HepG2 (cell line): ENCODE results near the gene ADPRS. TPM values are rescaled to one million over a fixed set of nuclear protein-coding genes. Genes with fewer than 3 reads are reported as not detected.
A peak's percentile ranks its signal among the peaks of the same experiment; 100 is the strongest.

ENCODE experiments used
- ADNP ChIP-seq: sonication (generic); formaldehyde crosslinking; IDR thresholded peaks from 2 replicates; pipeline ENCODE4 v1.4.0; 2020; ENCODE audit warnings: missing genetic modification reagents
- CCDC6 ChIP-seq: sonication (generic); formaldehyde crosslinking; IDR thresholded peaks from 2 replicates; pipeline ENCODE4 v1.8.1; 2022; ENCODE audit warnings: mild to moderate bottlenecking, missing genetic modification reagents, moderate library complexity
- DNMT3B ChIP-seq: conservative IDR thresholded peaks from 2 replicates; pipeline ENCODE4 v1.6.1; 2016; ENCODE audit warnings: missing biosample characterization, control low read depth
- HDAC1 ChIP-seq: sonication (generic); formaldehyde crosslinking; IDR thresholded peaks from 2 replicates; pipeline ENCODE4 v1.5.1; 2020; ENCODE audit warnings: mild to moderate bottlenecking, missing genetic modification reagents
- NFKB2 ChIP-seq: sonication (generic); formaldehyde crosslinking; IDR thresholded peaks from 2 replicates; pipeline ENCODE4 v1.4.0; 2020; ENCODE audit warnings: missing genetic modification reagents, borderline replicate concordance
- NFRKB ChIP-seq: fragments of 450-650 bp; IDR thresholded peaks from 2 replicates; pipeline ENCODE4 v1.6.1; 2017
- RCOR2 ChIP-seq: IDR thresholded peaks from 2 replicates; pipeline ENCODE4 v1.6.1; 2016; ENCODE audit warnings: missing biosample characterization, missing genetic modification reagents
- RNF219 ChIP-seq: sonication (generic); formaldehyde crosslinking; IDR thresholded peaks from 2 replicates; pipeline ENCODE4 v1.5.0; 2020; ENCODE audit warnings: mild to moderate bottlenecking, missing genetic modification reagents
- RXRA ChIP-seq: sonication (generic); formaldehyde crosslinking; IDR thresholded peaks from 2 replicates; pipeline ENCODE4 v1.5.1; 2020; ENCODE audit warnings: missing genetic modification reagents
- SMARCC2 ChIP-seq: fragments of 450-650 bp; IDR thresholded peaks from 2 replicates; pipeline ENCODE4 v1.6.1; 2017; ENCODE audit warnings: antibody characterized with exemption, mild to moderate bottlenecking
- SP1 ChIP-seq, 2 experiments: fragments of 450-650 bp in 1 of 2; sonication (generic) in 1 of 2; formaldehyde crosslinking in 1 of 2; IDR thresholded peaks; 2 replicates each; pipeline versions ENCODE4 v1.4.0 to v1.6.1; 2016 to 2020; ENCODE audit warnings: missing genetic modification reagents in 1 of 2
- STAG1 ChIP-seq: sonication (generic); formaldehyde crosslinking; IDR thresholded peaks from 2 replicates; pipeline ENCODE4 v1.4.0; 2020; ENCODE audit warnings: missing genetic modification reagents
- TSC22D2 ChIP-seq: sonication (generic); formaldehyde crosslinking; IDR thresholded peaks from 2 replicates; pipeline ENCODE4 v1.5.1; 2020; ENCODE audit warnings: missing genetic modification reagents, mild to moderate bottlenecking, borderline replicate concordance
- ZEB1 ChIP-seq: IDR thresholded peaks from 2 replicates; pipeline ENCODE4 v1.6.1; 2012; ENCODE audit warnings: mild to moderate bottlenecking, low read depth, inconsistent platforms; ENCODE audit not compliant: insufficient replicate concordance
- ZKSCAN8 ChIP-seq: IDR thresholded peaks from 2 replicates; pipeline ENCODE4 v1.6.1; 2016; ENCODE audit warnings: borderline replicate concordance, missing genetic modification reagents, missing compliant biosample characterization
- ZNF253 ChIP-seq: sonication (generic); formaldehyde crosslinking; IDR thresholded peaks from 2 replicates; pipeline ENCODE4 v1.8.0; 2022; ENCODE audit warnings: mild to moderate bottlenecking, missing genetic modification reagents, borderline replicate concordance
- ZNF776 ChIP-seq: sonication (generic); formaldehyde crosslinking; IDR thresholded peaks from 2 replicates; pipeline ENCODE4 v1.4.0; 2020; ENCODE audit warnings: mild to moderate bottlenecking, missing genetic modification reagents
- ZSCAN12 ChIP-seq: sonication (generic); formaldehyde crosslinking; IDR thresholded peaks from 2 replicates; pipeline ENCODE4 v1.9.0; 2021; ENCODE audit warnings: mild to moderate bottlenecking, missing genetic modification reagents
- polyA plus RNA-seq, 8 experiments: library from polyadenylated mRNA; depleted of rRNA in 3 of 8; stranded (reverse) in 7 of 8; unstranded in 1 of 8; fragments of >200 nt; fragmentation: Illumina TruSeq in 4 of 8; extraction: Trizol in 4 of 8; gene quantifications; 2 replicates each; pipeline versions ENCODE4 v1.2.1 to v1.2.3, GENCODE V29; 2011 to 2016; ENCODE audit warnings: low read depth in 4 of 8, missing spikeins in 1 of 8, mixed read lengths in 1 of 8; ENCODE audit not compliant: insufficient read depth in 1 of 8
- total RNA-seq, 5 experiments: library from RNA; depleted of rRNA; stranded (reverse); fragments of >200 nt; fragmentation: Illumina TruSeq; extraction: Trizol; gene quantifications; 2 replicates each; pipeline ENCODE4 v1.2.3, GENCODE V29; 2016; ENCODE audit warnings: low read depth in 1 of 5
- TF ChIP-seq, protein P1 (sequence below): sonication (generic); formaldehyde crosslinking; IDR thresholded peaks from 2 replicates; pipeline ENCODE4 v1.4.0; 2020; ENCODE audit warnings: missing genetic modification reagents
- TF ChIP-seq, protein P2 (sequence below): sonication (generic); formaldehyde crosslinking; IDR thresholded peaks from 2 replicates; pipeline ENCODE4 v1.5.1; 2020; ENCODE audit warnings: missing genetic modification reagents, mild to moderate bottlenecking, borderline replicate concordance
- TF ChIP-seq, protein P3 (sequence below): sonication (generic); formaldehyde crosslinking; IDR thresholded peaks from 2 replicates; pipeline ENCODE4 v1.5.1; 2020; ENCODE audit warnings: mild to moderate bottlenecking, moderate library complexity, missing genetic modification reagents

The ADPRS gene
- total and polyA plus RNA-seq, 2 of the 13 experiments (the other 11 are each of a cell fraction or from before 2014, with no cell fraction given), result 30.6 to 36.4 TPM

- peak; percentile 38 for TF ChIP-seq ZEB1
- TF ChIP-seq RNF219 (CRISPR knock-in tag), result no peak
- TF ChIP-seq CCDC6 (CRISPR knock-in tag), result 0 out of 2 replicates have a peak, but pooled peaks have one; percentile 44
- 0 out of 2 replicates have a peak, but pooled peaks have one; percentile 57 for TF ChIP-seq ADNP (CRISPR knock-in tag)
- TF ChIP-seq HDAC1 (CRISPR knock-in tag), result 0 out of 2 replicates have a peak, but pooled peaks have one; percentile 27
- TF ChIP-seq ZNF776, result 0 out of 2 replicates have a peak, but pooled peaks have one; percentile 63
- TF ChIP-seq, protein P1, sequence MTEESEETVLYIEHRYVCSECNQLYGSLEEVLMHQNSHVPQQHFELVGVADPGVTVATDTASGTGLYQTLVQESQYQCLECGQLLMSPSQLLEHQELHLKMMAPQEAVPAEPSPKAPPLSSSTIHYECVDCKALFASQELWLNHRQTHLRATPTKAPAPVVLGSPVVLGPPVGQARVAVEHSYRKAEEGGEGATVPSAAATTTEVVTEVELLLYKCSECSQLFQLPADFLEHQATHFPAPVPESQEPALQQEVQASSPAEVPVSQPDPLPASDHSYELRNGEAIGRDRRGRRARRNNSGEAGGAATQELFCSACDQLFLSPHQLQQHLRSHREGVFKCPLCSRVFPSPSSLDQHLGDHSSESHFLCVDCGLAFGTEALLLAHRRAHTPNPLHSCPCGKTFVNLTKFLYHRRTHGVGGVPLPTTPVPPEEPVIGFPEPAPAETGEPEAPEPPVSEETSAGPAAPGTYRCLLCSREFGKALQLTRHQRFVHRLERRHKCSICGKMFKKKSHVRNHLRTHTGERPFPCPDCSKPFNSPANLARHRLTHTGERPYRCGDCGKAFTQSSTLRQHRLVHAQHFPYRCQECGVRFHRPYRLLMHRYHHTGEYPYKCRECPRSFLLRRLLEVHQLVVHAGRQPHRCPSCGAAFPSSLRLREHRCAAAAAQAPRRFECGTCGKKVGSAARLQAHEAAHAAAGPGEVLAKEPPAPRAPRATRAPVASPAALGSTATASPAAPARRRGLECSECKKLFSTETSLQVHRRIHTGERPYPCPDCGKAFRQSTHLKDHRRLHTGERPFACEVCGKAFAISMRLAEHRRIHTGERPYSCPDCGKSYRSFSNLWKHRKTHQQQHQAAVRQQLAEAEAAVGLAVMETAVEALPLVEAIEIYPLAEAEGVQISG (CRISPR knock-in tag), result peak; percentile 43; the same call in 1 of the 2 replicates
- TF ChIP-seq SMARCC2, result no peak
- TF ChIP-seq NFKB2, result 0 out of 2 replicates have a peak, but pooled peaks have one; percentile 34
- TF ChIP-seq, protein P2, sequence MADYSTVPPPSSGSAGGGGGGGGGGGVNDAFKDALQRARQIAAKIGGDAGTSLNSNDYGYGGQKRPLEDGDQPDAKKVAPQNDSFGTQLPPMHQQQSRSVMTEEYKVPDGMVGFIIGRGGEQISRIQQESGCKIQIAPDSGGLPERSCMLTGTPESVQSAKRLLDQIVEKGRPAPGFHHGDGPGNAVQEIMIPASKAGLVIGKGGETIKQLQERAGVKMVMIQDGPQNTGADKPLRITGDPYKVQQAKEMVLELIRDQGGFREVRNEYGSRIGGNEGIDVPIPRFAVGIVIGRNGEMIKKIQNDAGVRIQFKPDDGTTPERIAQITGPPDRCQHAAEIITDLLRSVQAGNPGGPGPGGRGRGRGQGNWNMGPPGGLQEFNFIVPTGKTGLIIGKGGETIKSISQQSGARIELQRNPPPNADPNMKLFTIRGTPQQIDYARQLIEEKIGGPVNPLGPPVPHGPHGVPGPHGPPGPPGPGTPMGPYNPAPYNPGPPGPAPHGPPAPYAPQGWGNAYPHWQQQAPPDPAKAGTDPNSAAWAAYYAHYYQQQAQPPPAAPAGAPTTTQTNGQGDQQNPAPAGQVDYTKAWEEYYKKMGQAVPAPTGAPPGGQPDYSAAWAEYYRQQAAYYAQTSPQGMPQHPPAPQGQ (CRISPR knock-in tag), result no peak
- TF ChIP-seq ZSCAN12 (CRISPR knock-in tag), result no peak
- no peak for TF ChIP-seq NFRKB
- TF ChIP-seq, protein P3, sequence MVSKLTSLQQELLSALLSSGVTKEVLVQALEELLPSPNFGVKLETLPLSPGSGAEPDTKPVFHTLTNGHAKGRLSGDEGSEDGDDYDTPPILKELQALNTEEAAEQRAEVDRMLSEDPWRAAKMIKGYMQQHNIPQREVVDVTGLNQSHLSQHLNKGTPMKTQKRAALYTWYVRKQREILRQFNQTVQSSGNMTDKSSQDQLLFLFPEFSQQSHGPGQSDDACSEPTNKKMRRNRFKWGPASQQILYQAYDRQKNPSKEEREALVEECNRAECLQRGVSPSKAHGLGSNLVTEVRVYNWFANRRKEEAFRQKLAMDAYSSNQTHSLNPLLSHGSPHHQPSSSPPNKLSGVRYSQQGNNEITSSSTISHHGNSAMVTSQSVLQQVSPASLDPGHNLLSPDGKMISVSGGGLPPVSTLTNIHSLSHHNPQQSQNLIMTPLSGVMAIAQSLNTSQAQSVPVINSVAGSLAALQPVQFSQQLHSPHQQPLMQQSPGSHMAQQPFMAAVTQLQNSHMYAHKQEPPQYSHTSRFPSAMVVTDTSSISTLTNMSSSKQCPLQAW, result no peak
- TF ChIP-seq DNMT3B (CRISPR knock-in tag), result no peak
- no peak for TF ChIP-seq SP1 (IDR thresholded peaks at IDR 0.05)
- TF ChIP-seq SP1 (CRISPR knock-in tag; IDR thresholded peaks at IDR 0.05), result 0 out of 2 replicates have a peak, but pooled peaks have one; percentile 20
- peak; percentile 94 for TF ChIP-seq STAG1
- TF ChIP-seq ZKSCAN8 (CRISPR knock-in tag), result no peak; the same call in 1 of the 2 replicates
- TF ChIP-seq ZNF253 (CRISPR knock-in tag), result peak; percentile 62; the same call in 1 of the 2 replicates
- 0 out of 2 replicates have a peak, but pooled peaks have one; percentile 19 for TF ChIP-seq RXRA
- 0 out of 2 replicates have a peak, but pooled peaks have one; percentile 5 for TF ChIP-seq TSC22D2
- no peak for TF ChIP-seq RCOR2 (CRISPR knock-in tag)
These were observed 11.1 kb downstream of the ADPRS start (continued) for GRCh38 chr1:36099681-36100341.
